ENCODE data around the gene RLBP1. TPM values are rescaled to one million over a fixed set of nuclear protein-coding genes. Genes with fewer than 3 reads are reported as not detected.

RLBP1 gene
- total RNA-seq, 2 donors from 2014 or later = not detected

DNA sequence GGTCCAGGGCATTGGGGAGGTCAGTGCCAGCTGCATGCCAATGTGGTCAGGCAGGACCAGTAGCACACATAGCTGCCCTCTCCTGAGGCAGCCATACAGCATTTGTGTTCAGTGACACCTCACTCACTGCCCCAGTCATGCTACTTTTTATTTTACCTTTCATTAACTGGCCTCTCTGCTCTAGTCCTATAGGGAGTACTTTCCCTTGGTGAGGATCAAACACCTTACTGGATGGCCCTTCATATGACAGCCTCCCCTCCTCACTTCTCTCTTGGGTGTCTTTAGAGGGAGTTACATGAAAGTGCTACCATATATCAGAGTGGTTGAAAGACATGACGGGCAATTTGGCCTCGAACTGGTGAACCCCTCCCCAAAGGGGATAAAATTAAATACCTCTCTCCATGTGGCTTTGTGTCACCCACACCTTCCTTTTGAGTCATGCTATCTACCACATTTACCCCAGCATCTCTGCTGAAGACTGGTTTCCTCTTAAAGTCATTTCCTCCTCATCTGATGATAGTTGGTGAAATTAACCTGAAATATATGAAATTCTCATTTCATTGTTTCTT is 17.6 kb downstream of the RLBP1 start:
- H3K36me3 ChIP-seq = no peaks in the 10 kb centered on the region
- H3K9me3 ChIP-seq = no peaks in the 10 kb centered on the region
- peaks cover 5% of the 10 kb centered on the region for H3K4me1 ChIP-seq (replicated peaks)
- no peak for DNase-seq (ENCODE audit: low spot score)
- WGBS = 59% methylated on average over 2 of the region's 2 CpGs
- TF ChIP-seq POLR2AphosphoS5 (IDR thresholded peaks at IDR 0.05) = no peak
- TF ChIP-seq, protein P1, sequence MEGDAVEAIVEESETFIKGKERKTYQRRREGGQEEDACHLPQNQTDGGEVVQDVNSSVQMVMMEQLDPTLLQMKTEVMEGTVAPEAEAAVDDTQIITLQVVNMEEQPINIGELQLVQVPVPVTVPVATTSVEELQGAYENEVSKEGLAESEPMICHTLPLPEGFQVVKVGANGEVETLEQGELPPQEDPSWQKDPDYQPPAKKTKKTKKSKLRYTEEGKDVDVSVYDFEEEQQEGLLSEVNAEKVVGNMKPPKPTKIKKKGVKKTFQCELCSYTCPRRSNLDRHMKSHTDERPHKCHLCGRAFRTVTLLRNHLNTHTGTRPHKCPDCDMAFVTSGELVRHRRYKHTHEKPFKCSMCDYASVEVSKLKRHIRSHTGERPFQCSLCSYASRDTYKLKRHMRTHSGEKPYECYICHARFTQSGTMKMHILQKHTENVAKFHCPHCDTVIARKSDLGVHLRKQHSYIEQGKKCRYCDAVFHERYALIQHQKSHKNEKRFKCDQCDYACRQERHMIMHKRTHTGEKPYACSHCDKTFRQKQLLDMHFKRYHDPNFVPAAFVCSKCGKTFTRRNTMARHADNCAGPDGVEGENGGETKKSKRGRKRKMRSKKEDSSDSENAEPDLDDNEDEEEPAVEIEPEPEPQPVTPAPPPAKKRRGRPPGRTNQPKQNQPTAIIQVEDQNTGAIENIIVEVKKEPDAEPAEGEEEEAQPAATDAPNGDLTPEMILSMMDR (IDR thresholded peaks at IDR 0.05) = no peak
- TF ChIP-seq POLR2A (IDR thresholded peaks at IDR 0.05) = no peak
- intact Hi-C loops (cut with DNase I) = no loop called here
- H3K27ac ChIP-seq = no peak overlapping the region
- H3K27me3 ChIP-seq (replicated peaks; ENCODE audit: insufficient read depth) = no peaks in the 10 kb centered on the region
- no peak overlapping the region for H3K4me3 ChIP-seq

DNA sequence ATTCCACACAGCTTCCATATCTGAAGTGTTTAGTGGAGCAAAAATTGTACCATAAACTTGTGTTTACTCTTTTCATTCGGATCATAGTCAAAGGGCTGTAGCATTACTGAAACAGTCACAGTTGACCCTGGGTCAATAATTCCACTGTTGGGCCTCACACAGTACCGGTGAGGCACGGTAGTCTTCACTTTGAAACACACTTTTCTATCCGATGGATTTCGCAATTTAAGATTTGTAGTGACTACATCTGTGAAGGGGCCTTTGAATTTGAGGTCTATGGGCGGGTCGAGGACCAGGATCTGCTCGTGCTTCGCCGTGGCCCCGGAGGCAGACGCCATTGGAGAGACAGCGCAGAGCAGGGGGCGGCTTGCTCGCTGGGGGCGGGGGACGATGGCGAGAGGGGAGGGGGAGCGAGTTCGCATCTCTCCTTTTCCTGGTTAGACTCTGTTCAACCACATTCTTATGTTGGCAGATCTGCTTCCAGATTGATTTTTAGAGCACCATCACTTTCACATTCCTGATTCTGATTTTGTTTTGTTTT is 19.8 kb downstream of the RLBP1 start:
- intact Hi-C loops (cut with DNase I) = no loop called here

DNA sequence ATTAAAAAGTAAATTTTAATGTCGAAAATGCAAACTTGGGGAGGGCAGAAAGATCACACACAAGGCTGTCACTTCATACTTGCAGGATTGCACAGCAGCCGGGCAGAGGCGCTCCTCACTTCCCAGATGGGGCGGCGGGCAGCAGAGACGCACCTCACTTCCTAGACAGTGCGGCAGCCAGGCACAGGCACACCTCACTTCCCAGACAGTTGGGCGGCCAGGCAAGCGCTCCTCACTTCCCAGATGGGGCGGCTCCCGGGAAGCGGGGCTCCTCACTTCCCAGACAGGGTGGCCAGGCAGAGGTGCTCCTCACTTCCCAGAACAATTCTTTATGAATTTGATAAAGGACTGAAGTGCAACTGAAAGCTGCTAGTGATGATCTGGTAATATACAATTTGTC is 21.2 kb downstream of the RLBP1 start:
- no peaks in the 10 kb centered on the region for H3K27me3 ChIP-seq (replicated peaks; ENCODE audit: insufficient read depth)
- no peaks in the 10 kb centered on the region for H3K36me3 ChIP-seq
- no peak overlapping the region for H3K27ac ChIP-seq
- H3K4me1 ChIP-seq (replicated peaks) = peaks cover 6% of the 10 kb centered on the region
- H3K4me3 ChIP-seq = no peak overlapping the region
- 94% methylated on average over 12 of the region's 12 CpGs for WGBS
- no peaks in the 10 kb centered on the region for H3K9me3 ChIP-seq
- no peak for TF ChIP-seq POLR2AphosphoS5 (IDR thresholded peaks at IDR 0.05)
- TF ChIP-seq, protein P1 (IDR thresholded peaks at IDR 0.05) = no peak
- no peak for TF ChIP-seq POLR2A (IDR thresholded peaks at IDR 0.05)
- intact Hi-C loops (cut with DNase I) = no loop called here
- no peak for DNase-seq (ENCODE audit: low spot score)

More for the DNA sequence above, 19.8 kb downstream of the RLBP1 start:
- no peak for DNase-seq (ENCODE audit: low spot score)
- Histone ChIP-seq H3K9me3 (no peaks in the 10 kb centered on the region), H3K27ac (no peak overlapping the region), H3K4me1 (replicated peaks) (peaks cover 6% of the 10 kb centered on the region), H3K4me3 (no peak overlapping the region), H3K27me3 (replicated peaks; ENCODE audit: insufficient read depth) (no peaks in the 10 kb centered on the region), H3K36me3 (no peaks in the 10 kb centered on the region)
- TF ChIP-seq POLR2AphosphoS5 (IDR thresholded peaks at IDR 0.05) = no peak
- TF ChIP-seq POLR2A (IDR thresholded peaks at IDR 0.05) = no peak
- WGBS = 88% methylated on average over 20 of the region's 20 CpGs

DNA sequence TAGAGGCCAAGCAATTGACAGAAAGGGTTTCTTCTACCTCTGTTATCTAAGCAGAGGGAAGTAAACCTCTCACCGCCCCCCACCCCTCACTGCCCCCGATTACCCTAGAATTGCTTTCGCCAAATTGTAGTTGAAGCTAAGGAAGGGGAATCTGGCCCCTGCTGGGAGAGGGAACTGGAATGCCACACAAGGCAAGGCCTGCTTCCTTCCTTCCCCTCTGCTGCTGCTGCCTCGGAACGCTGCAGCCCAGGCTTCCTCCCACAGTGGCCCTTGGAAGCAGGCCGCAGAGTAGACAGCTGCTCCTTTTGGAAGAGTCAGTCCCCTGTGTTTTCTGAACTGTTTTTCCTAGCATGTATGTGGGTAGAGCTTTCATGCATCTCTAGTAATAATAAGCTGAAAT is 21.6 kb downstream of the RLBP1 start:
- intact Hi-C loops (cut with DNase I) = no loop called here
- Histone ChIP-seq H3K4me3 (no peak overlapping the region), H3K27ac (no peak overlapping the region), H3K9me3 (no peaks in the 10 kb centered on the region), H3K36me3 (no peaks in the 10 kb centered on the region), H3K27me3 (replicated peaks; ENCODE audit: insufficient read depth) (no peaks in the 10 kb centered on the region), H3K4me1 (replicated peaks) (peaks cover 6% of the 10 kb centered on the region)
- no peak for TF ChIP-seq POLR2A (IDR thresholded peaks at IDR 0.05)
- TF ChIP-seq, protein P1 (IDR thresholded peaks at IDR 0.05) = no peak
- no peak for TF ChIP-seq POLR2AphosphoS5 (IDR thresholded peaks at IDR 0.05)
- DNase-seq (ENCODE audit: low spot score) = no peak
- WGBS = 72% methylated on average over 6 of the region's 6 CpGs

DNA sequence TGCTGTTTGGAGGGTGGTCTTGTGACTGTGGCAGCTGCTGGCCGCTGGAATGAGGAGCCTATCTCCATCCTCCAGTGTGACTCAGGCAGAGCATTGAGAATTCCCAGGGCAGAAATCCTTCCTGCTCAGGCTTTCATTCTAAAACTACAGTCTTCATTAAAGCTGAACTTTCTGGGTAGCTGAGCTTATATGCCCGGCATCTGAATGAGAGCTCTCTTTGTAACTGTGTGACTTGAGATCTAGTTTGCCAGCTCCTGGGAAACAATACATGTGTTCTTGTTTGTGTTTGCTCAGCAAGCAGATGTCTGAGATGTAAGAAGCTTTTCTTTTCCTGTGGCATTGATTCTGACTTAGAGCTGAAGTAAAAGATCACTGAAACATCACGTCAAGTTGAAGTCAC is 22.4 kb downstream of the RLBP1 start:
- peaks cover 6% of the 10 kb centered on the region for H3K4me1 ChIP-seq (replicated peaks)
- no peak overlapping the region for H3K27ac ChIP-seq
- no peaks in the 10 kb centered on the region for H3K9me3 ChIP-seq
- no peaks in the 10 kb centered on the region for H3K27me3 ChIP-seq (replicated peaks; ENCODE audit: insufficient read depth)
- intact Hi-C loops (cut with DNase I) = no loop called here
- no peaks in the 10 kb centered on the region for H3K36me3 ChIP-seq
- WGBS = 65% methylated on average over 3 of the region's 3 CpGs
- no peak for DNase-seq (ENCODE audit: low spot score)
- H3K4me3 ChIP-seq = no peak overlapping the region
- no peak for TF ChIP-seq POLR2AphosphoS5 (IDR thresholded peaks at IDR 0.05)
- TF ChIP-seq, protein P1 (IDR thresholded peaks at IDR 0.05) = no peak
- TF ChIP-seq POLR2A (IDR thresholded peaks at IDR 0.05) = no peak

Data from prostate gland (tissue), 2 donors.